Gastroesophageal sphincter (tissue), 3 donors: Measurements from ENCODE around the gene NLK.

Experiments used
- CTCF ChIP-seq, 4 experiments: fragments of 200-600 bp in 2 of 4; fragments of 450-650 bp in 2 of 4; sonication (generic) in 1 of 4; IDR thresholded peaks; one replicate each; pipeline ENCODE4 v1.5.1; 2017 to 2019; ENCODE audit warnings: antibody characterized with exemption in 4 of 4, mild to moderate bottlenecking in 2 of 4, moderate library complexity in 2 of 4
- POLR2AphosphoS5 ChIP-seq: sonication (generic); formaldehyde crosslinking; IDR thresholded peaks from one replicate; pipeline ENCODE4 v1.6.1; 2017; ENCODE audit warnings: antibody characterized with exemption

- no peak for TF ChIP-seq CTCF (IDR thresholded peaks at IDR 0.05)
- no peak for TF ChIP-seq POLR2AphosphoS5
These were observed 46.1 kb upstream of the NLK start for GRCh38 chr17:27996202-27997043.
